Epithelial cell of esophagus (primary cell): ENCODE measurements around the gene TPCN1.

Source experiments
- DNase-seq: peaks from one replicate; pipeline ENCODE4 v3.0.0; 2010; ENCODE audit warnings: low read depth
- H3K4me3 ChIP-seq: 2 replicates; pipeline ENCODE4 v1.5.1; 2011; ENCODE audit warnings: mild to moderate bottlenecking, low read length, control low read depth
- CTCF ChIP-seq: IDR thresholded peaks from 2 replicates; pipeline ENCODE4 v1.5.1; 2011; ENCODE audit warnings: low read depth, mild to moderate bottlenecking, low read length, control low read depth, inconsistent platforms; ENCODE audit not compliant: insufficient read depth; ENCODE audit errors: missing control alignments

TPCN1 gene

DNA sequence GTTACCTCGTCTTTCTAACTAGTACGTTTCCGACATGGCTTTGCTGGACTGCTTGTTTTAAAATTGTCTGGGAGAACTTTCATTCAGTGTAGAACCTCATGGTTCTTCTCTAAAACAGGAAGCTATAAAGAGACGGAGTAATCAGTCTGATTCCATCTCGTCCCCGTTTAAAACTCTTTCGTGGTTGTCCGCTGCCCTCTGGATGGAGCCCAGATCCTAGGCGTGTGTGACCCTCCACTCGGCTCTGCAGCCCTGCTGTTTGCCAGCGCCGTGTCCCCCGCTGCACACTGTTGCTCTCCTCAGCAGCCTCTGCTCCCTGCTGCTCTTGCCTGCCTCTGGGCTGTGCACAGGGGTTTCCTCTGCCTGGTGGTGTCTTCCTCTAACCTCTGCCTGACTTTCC, 63.5 kb downstream of the TPCN1 start:
- DNase-seq, result no peak
- TF ChIP-seq CTCF, result no peak
- no peak overlapping the region for H3K4me3 ChIP-seq

GRCh38 chr12:113285679-113286610, 64.7 kb downstream of the TPCN1 start:
- DNase-seq, result no peak

GRCh38 chr12:113286712-113287111, 65.4 kb downstream of the TPCN1 start:
- no peak overlapping the region for H3K4me3 ChIP-seq
- DNase-seq, result no peak
- no peak for TF ChIP-seq CTCF

More at GRCh38 chr12:113285679-113286610, 64.7 kb downstream of the TPCN1 start:
- no peak overlapping the region for H3K4me3 ChIP-seq
- no peak for TF ChIP-seq CTCF

DNA sequence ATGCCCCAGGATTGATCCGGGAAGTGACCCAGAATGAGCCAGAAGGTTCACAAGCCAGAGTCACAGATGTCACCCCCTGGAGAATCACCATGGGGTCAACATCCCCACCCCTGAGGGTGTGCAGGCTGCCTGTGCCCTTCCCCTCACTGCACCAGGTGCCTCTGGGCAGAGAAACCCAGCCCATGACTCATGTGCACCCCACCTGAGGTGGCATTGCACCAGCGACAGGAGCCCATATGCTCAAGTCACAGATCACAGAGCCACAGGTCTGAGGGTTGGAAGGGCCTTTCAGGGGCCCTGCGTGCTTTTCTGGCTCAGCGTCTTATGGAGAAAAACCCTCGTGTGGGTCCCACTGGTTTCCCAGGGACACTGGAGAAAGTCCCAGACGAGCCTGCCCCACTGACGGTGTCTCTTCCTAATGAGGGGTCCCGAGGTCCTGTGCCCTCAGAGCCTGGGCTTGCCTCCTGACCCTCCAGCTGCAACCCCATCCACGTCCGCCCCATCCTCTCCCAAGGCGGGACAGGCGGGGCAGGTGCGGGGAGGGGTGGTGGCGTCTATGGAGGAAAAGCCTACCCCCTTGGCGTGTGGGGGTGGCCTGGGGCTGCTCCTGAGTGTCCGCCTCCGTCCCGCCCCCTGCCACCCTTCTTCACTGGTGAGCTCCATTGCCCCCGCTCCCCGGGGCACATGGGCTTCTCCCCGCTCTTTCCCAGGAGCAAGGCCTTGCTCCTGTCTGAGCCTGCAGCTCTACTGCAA, 66.1 kb downstream of the TPCN1 start:
- H3K4me3 ChIP-seq, result no peak overlapping the region
- TF ChIP-seq CTCF, result no peak
- no peak for DNase-seq

- DNase-seq, result no peak
- TF ChIP-seq CTCF, result no peak
- no peak overlapping the region for H3K4me3 ChIP-seq
These were observed 66.6 kb downstream of the TPCN1 start for GRCh38 chr12:113287899-113288282.

GRCh38 chr12:113289361-113289760, 68.1 kb downstream of the TPCN1 start:
- no peak for DNase-seq
- TF ChIP-seq CTCF, result no peak
- H3K4me3 ChIP-seq, result no peak overlapping the region
